Gastroesophageal sphincter (tissue), 4 donors: Measurements from ENCODE around the gene RRH. TPM values are rescaled to one million over a fixed set of nuclear protein-coding genes. Genes with fewer than 3 reads are reported as not detected.

Experiments
- ATAC-seq: fragments of 150-250 bp; one replicate; pipeline ENCODE4 v1.9.1; 2016; ENCODE audit warnings: mild to moderate bottlenecking, moderate library complexity
- H3K27ac ChIP-seq, 4 donors: fragments of 200-600 bp; sonication (generic) in 3 of 4; 1 replicate in 3 of 4; 2 replicates in 1 of 4; pipeline ENCODE4 v1.5.1; 2016 to 2019
- H3K27me3 ChIP-seq: fragments of 200-600 bp; sonication (generic); one replicate; pipeline ENCODE4 v1.5.1; 2019
- H3K36me3 ChIP-seq, 2 donors: fragments of 200-600 bp; sonication (generic); one replicate each; pipeline ENCODE4 v1.5.1; 2019; ENCODE audit warnings: control low read depth in 1 of 2
- H3K4me1 ChIP-seq, 3 donors: fragments of 200-600 bp; sonication (generic); 1 replicate in 2 of 3; 2 replicates in 1 of 3; pipeline ENCODE4 v1.5.1; 2016 to 2019; ENCODE audit warnings: control low read depth in 2 of 3
- H3K4me3 ChIP-seq, 2 donors: fragments of 200-600 bp; sonication (generic); one replicate each; pipeline ENCODE4 v1.5.1; 2019; ENCODE audit warnings: mild to moderate bottlenecking in 1 of 2, moderate library complexity in 1 of 2
- H3K9me3 ChIP-seq, 3 donors: fragments of 200-600 bp; sonication (generic); one replicate each; pipeline ENCODE4 v1.5.1; 2017 to 2019; ENCODE audit warnings: control low read depth in 2 of 3
- EP300 ChIP-seq: sonication (generic); formaldehyde crosslinking; IDR thresholded peaks from one replicate; pipeline ENCODE4 v1.6.1; 2017; ENCODE audit warnings: antibody characterized with exemption, mild to moderate bottlenecking
- POLR2A ChIP-seq, 2 donors: fragments of 450-650 bp; IDR thresholded peaks; one replicate each; pipeline ENCODE4 v1.6.1; 2017; ENCODE audit warnings: antibody characterized with exemption in 2 of 2, mild to moderate bottlenecking in 2 of 2, moderate library complexity in 1 of 2
- POLR2AphosphoS5 ChIP-seq: sonication (generic); formaldehyde crosslinking; IDR thresholded peaks from one replicate; pipeline ENCODE4 v1.6.1; 2017; ENCODE audit warnings: antibody characterized with exemption
- WGBS, 2 donors: methylation state at CpG; one replicate each; pipeline ENCODE4 v1.1.5; 2018; ENCODE audit warnings: low coverage in 1 of 2; 5-methylcytosine and 5-hydroxymethylcytosine counted together
- total RNA-seq, 4 donors: library from RNA; depleted of rRNA; stranded (reverse); fragments of >200 nt; gene quantifications; one replicate each; pipeline ENCODE4 v1.1.0, GENCODE V29; 2016
- TF ChIP-seq, protein P1 (sequence below), 4 experiments: fragments of 200-600 bp in 2 of 4; fragments of 450-650 bp in 2 of 4; sonication (generic) in 1 of 4; IDR thresholded peaks; one replicate each; pipeline ENCODE4 v1.5.1; 2017 to 2019; ENCODE audit warnings: antibody characterized with exemption in 4 of 4, mild to moderate bottlenecking in 2 of 4, moderate library complexity in 2 of 4

Gene RRH
- total RNA-seq, 4 donors from 2014 or later: 0.27 TPM; not detected in 3

DNA sequence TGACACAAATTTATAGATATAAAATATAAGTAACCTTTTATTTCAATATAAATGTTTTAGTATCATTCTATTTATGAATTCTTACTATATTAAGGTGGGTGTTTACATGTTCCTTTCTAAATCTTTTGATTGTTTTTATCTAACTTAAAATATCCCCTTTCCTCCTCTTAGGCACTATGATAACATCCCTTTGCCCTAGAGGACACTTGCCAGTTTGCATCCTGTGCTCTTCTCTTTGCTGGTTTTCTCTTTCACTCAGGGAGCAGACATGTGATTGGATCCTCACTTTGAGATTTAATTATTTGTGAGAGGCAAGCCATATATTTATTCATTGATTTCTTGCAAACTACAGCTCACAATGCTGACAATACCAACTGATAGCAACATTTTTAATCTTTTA is 36.4 kb downstream of the RRH start:
- Histone ChIP-seq H3K27me3 (no peaks in the 10 kb centered on the region), H3K36me3 (peaks cover 0 to under 1% of the 10 kb centered on the region in 2 donors), H3K4me3 (no peak overlapping the region), H3K27ac (no peak overlapping the region), H3K9me3 (peaks cover 0 to 4% (median 0%) of the 10 kb centered on the region in 3 donors), H3K4me1 (no peaks in the 10 kb centered on the region)
- ATAC-seq: no peak
- TF ChIP-seq, protein P1, sequence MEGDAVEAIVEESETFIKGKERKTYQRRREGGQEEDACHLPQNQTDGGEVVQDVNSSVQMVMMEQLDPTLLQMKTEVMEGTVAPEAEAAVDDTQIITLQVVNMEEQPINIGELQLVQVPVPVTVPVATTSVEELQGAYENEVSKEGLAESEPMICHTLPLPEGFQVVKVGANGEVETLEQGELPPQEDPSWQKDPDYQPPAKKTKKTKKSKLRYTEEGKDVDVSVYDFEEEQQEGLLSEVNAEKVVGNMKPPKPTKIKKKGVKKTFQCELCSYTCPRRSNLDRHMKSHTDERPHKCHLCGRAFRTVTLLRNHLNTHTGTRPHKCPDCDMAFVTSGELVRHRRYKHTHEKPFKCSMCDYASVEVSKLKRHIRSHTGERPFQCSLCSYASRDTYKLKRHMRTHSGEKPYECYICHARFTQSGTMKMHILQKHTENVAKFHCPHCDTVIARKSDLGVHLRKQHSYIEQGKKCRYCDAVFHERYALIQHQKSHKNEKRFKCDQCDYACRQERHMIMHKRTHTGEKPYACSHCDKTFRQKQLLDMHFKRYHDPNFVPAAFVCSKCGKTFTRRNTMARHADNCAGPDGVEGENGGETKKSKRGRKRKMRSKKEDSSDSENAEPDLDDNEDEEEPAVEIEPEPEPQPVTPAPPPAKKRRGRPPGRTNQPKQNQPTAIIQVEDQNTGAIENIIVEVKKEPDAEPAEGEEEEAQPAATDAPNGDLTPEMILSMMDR (IDR thresholded peaks at IDR 0.05): no peak
- TF ChIP-seq POLR2AphosphoS5: no peak
- no peak for TF ChIP-seq EP300
- TF ChIP-seq POLR2A (IDR thresholded peaks at IDR 0.05): no peak

DNA sequence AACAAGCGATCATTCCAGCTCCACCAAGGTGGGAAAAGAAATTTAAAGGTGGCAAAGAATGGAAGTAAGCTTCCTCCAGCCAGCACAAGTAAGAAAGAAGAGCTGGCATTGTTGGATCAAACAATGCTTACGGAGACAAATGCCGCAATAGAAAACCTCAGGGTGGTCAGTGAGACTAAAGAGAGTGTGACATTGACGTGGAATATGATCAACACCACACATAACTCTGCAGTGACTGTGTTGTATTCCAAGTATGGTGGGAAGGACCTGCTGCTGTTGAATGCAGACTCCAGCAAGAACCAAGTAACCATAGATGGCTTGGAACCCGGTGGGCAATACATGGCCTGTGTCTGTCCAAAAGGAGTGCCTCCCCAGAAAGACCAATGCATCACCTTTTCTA is 42.3 kb downstream of the RRH start:
- TF ChIP-seq POLR2AphosphoS5 (no peak), POLR2A (IDR thresholded peaks at IDR 0.05) (no peak), EP300 (no peak)
- TF ChIP-seq, protein P1 (IDR thresholded peaks at IDR 0.05): no peak
- H3K27ac ChIP-seq: no peak overlapping the region
- 91 to 95% methylated on average over 4 to 5 of the region's 5 CpGs for WGBS, 2 donors

DNA sequence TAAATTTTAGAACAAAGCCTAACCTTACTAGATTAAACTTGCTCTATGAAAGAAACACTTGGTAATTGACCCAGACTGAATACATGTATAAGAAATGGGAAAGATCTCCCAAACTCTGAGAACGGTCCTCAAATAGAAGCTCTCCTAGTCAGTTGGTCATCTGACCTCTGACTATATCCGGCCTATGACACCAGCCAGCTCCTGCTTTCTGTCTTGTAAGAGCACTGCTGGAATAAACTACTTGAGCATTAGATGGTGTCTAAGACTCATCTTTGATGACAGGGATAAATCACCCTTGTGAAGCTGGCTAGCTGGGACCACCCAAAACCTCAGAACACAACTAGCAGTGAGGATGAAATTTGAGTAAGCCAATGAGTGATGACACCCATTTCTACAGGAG is 44.3 kb downstream of the RRH start:
- no peak for TF ChIP-seq EP300
- no peak for TF ChIP-seq POLR2A (IDR thresholded peaks at IDR 0.05)
- no peak for TF ChIP-seq POLR2AphosphoS5
- TF ChIP-seq, protein P1 (IDR thresholded peaks at IDR 0.05): no peak
- no peak for ATAC-seq
- Histone ChIP-seq H3K27me3 (no peaks in the 10 kb centered on the region), H3K4me3 (no peak overlapping the region), H3K4me1 (no peaks in the 10 kb centered on the region), H3K9me3 (no peaks in the 10 kb centered on the region), H3K36me3 (peaks cover 0 to 16% of the 10 kb centered on the region in 2 donors), H3K27ac (no peak overlapping the region)
- 91 to 100% methylated on average over 2 of the region's 2 CpGs for WGBS, 2 donors

More for the DNA sequence above, 42.3 kb downstream of the RRH start:
- no peak for ATAC-seq
- no peaks in the 10 kb centered on the region for H3K4me1 ChIP-seq
- H3K4me3 ChIP-seq: no peak overlapping the region
- no peaks in the 10 kb centered on the region for H3K27me3 ChIP-seq
- peaks cover 0 to 16% of the 10 kb centered on the region in 2 donors for H3K36me3 ChIP-seq
- H3K9me3 ChIP-seq: no peaks in the 10 kb centered on the region

DNA sequence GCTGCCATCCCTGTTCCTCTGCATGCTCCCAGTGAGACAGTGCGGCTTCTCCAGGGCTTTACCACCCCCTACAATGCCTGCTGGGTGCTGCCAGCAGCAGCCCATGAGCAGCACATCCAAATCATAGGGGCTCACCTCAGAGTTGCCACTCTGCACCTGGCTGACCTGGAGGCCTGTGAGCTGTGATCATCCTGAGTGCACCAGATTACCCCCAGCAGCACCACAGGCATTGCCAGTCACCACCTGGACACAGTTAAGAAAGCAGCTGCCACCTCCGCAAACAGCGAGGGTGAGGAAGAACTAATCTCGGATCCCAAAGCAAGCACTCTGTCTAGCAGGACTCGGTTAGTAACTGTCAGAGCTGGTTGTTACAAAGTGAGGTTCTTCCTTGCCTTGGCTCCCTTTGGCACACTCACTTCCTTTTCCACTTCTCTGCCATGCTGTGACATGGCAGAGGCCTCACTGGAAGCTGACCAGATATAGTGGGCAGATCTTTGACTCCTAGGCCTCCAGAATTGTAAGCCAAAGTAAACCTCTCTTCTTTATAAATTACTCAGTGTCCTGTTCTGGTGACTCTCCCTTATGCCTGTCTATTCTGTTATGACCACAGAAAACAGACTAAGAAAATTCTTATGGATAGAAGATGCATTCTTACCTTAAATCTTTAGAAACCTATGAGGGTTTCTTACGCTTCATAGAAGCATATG is 45.3 kb downstream of the RRH start:
- H3K27ac ChIP-seq: no peak overlapping the region
- no peak overlapping the region for H3K4me3 ChIP-seq
- no peaks in the 10 kb centered on the region for H3K9me3 ChIP-seq
- H3K36me3 ChIP-seq: peaks cover 0 to 16% of the 10 kb centered on the region in 2 donors
- no peaks in the 10 kb centered on the region for H3K4me1 ChIP-seq
- no peaks in the 10 kb centered on the region for H3K27me3 ChIP-seq
- no peak for ATAC-seq
- TF ChIP-seq POLR2A (IDR thresholded peaks at IDR 0.05) (no peak), EP300 (no peak), POLR2AphosphoS5 (no peak)
- TF ChIP-seq, protein P1 (IDR thresholded peaks at IDR 0.05): no peak
- 95 to 100% methylated on average over 2 to 3 of the region's 6 CpGs for WGBS, 2 donors

DNA sequence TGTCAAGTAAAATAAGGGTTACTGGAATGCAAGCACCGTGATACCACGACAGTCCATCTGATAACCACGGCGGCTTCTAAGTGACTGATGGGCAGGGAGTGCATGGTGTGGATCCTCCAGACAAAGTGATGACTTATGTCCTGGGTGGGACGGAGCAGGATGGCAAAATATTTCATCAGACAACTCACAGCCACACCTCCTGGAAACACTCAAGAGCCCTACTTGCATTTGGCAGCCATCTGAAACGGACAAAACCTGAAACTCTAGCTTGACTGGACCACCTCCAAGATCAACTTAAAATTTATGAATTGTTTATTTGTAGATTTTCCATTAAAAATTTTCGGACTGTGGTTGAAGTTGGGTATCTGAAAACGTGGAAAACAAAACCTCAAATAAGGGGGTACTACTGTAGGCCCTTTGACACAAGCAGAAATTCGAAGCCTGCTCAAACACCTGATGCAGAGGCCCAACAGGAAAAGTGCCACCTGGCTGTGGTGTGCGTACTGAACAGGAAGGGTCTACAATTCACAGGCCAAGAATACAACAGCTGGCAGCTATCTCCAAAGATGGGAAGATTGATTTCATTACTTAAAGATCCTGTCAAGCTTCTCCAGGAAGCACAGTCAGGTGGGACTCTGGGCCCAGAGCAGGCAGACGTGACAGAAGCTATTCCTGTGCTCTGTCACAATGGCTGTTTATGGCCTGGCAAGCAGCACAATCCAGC is 46.2 kb downstream of the RRH start:
- no peak for TF ChIP-seq EP300
- no peak overlapping the region for H3K4me3 ChIP-seq
- no peak overlapping the region for H3K27ac ChIP-seq
- H3K36me3 ChIP-seq: peaks cover 0 to 16% of the 10 kb centered on the region in 2 donors
- H3K27me3 ChIP-seq: no peaks in the 10 kb centered on the region
- H3K9me3 ChIP-seq: no peaks in the 10 kb centered on the region
- no peaks in the 10 kb centered on the region for H3K4me1 ChIP-seq
- 46 to 57% methylated on average over 8 to 10 of the region's 11 CpGs for WGBS, 2 donors
- no peak for ATAC-seq
